IPS-11a (cell line): Measurements from ENCODE around the gene ZNF316.
"Not testable (repeated sequence)": the region's sequence is repeated elsewhere in the genome, so short reads cannot be mapped to it uniquely, and the experiment has no call there.

Source experiments
- H3K4me3 ChIP-seq: one replicate; pipeline ENCODE4 v1.5.1; 2013; ENCODE audit warnings: low read depth, low read length, control low read depth

The ZNF316 gene

DNA sequence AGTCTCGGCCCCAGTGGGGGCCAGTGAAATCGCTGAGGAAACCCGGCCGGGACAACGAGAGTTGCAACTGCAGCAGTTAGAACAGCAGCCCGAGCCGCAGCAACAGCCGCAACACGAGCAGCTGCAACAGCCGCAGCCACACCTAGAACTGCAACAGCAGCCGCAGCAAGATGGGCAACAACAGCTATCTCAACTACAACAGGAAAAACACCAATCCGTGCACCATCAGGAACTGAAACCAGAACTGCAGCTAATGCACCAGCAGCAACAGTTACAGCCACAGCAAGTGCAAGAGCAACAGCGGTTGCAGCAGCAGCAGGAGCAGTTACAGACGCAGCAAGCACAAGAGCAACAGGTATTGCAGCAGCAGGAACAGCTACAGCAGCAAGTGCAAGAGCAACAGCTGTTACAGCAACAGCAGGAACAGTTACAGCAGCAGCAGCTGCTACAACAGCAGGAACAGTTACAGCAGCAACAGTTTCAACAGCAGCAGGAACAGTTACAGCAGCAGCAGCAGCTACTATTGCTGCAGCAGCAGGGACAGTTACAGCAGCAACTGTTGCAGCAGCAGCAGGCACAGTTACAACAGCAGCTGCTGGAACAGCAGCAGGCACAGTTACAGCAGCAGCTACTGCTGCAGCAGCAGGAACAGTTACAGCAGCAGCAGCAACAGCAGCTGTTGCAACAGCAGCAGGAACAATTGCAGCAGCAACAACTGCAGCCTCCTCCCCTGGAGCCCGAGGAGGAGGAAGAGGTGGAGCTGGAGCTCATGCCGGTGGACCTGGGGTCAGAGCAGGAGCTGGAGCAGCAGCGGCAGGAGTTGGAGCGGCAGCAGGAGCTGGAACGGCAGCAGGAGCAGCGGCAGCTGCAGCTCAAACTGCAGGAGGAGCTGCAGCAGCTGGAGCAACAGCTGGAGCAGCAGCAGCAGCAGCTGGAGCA is 15.7 kb upstream of the ZNF316 start:
- no peak overlapping the region for H3K4me3 ChIP-seq

DNA sequence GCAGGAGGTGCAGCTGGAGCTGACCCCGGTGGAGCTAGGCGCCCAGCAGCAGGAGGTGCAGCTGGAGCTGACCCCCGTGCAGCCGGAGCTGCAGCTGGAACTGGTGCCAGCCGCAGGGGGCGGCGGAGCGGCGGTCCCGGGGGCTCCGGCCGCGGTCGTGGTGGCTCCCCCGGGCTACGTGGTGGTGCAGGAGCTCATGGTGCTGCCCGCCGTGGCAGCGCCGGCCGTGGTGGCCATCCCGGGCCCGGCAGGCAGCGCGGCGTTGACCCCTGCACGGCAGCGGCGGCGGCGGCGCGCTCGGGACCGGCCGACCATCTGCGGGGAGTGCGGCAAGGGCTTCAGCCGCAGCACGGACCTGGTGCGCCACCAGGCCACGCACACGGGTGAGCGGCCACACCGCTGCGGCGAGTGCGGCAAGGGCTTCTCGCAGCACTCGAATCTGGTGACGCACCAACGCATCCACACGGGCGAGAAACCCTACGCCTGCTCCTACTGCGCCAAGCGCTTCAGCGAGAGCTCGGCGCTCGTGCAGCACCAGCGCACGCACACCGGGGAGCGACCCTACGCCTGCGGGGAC is 14.9 kb upstream of the ZNF316 start:
- H3K4me3 ChIP-seq = no peak overlapping the region

DNA sequence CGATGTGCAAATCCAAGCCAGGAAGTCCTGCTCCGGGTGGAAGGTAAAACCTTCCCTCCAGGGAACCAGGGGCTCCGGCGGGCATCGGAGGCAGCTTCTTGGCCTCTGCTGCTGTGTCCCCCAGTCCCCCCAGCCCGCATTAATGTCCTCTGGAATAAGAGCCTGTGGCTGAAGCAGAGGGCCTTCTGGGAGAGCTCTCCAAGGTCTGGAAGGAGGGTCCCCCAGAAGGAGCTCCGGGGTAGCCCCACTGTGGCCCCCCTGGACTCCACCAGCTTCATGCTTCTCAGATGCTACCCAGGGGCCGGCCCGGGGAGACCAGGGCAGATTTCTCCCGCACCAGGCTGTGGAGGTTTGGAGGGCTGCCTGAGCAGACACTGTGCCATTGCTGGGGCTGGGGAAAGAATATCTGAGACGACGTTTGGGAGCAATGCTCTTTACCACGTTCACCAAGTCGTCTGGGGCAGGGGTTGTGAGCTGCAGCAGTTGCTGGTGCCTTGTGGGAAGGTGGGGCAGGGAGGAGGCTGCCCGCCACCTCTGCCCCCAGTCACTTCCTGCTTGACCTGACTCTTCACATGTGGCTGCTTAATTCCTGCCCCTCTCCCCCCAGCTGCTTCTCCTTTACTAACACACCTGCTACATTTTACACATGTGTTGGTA is 13.4 kb upstream of the ZNF316 start:
- H3K4me3 ChIP-seq = no peak overlapping the region

DNA sequence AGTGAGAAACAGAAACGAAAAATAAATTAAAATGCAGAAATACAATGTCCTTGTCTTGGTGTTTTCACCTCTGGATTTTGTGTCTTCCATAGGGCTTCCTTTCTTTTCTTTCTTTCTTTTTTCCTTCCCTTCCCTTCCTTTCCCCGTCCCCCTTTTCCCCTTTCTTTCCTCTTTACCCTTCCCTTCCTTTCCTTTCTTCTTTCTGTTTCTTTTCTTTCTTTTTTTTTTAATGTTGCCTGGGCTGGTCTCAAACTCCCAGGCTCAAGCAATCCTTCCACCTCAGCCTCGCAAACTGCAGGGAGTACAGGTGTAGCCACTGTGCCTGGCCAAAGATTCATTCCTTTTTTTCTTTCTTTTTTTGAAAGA is 12.9 kb upstream of the ZNF316 start:
- no peak overlapping the region for H3K4me3 ChIP-seq

DNA sequence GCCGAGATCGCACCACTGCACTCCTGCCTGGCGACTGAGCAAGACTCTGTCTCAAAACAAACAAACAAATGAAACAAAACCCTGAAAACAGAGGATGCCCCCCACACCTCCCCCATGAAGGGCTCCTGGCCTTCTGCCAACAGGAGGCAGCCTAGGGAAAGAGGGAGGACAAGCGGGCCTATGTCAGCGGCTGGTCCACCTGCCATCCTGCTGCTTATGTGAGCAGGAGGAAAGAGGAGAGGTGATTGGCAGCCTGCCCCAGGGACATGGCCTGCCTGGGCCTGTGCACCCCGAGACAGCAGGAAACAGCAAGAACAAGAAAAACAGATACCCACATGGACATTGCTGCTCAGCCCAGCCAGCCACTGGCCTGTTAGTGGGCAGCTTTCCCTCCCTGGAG is 9.1 kb upstream of the ZNF316 start:
- H3K4me3 ChIP-seq = no peak overlapping the region

DNA sequence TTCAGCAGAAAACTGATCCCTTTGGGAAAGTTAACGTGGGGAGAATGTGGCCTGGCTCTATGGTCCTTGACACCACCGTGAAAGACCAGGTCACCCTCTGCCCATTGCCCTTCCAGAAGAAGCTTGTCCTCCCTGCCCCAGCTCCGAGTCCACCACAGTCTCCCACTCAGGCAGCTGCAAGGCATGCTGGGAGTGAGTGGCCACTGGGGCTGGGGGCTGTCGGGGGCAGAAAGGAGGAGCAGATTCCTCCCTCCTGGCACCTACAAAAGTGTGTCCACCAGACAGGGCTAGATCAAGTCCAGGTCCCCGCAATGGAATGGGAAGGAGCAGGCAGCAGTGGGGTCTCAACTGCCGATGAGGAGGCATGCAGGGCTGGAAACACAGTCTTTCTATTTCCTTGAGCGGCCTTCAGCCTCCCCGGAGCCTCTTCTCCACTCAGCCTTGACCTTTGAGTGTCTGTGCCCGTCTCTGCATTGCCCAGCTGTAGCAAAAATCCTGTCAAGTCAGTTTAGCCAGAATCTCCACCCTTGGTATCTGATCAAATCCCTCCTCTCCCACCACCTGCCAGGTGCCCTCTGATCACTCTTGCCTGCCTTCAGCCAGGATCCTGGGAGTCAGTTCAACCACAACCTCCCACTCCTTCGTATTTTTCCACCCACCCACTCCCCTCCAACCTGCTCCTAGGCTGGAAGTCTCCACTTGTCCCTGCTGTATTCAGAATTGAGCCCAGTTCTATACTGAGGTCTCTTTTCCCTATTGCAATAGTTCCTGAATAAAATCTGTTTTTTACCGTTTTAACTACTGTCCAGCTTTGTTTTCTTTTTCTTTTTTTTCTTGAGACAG is 6.9 kb upstream of the ZNF316 start:
- H3K4me3 ChIP-seq = no peak overlapping the region

DNA sequence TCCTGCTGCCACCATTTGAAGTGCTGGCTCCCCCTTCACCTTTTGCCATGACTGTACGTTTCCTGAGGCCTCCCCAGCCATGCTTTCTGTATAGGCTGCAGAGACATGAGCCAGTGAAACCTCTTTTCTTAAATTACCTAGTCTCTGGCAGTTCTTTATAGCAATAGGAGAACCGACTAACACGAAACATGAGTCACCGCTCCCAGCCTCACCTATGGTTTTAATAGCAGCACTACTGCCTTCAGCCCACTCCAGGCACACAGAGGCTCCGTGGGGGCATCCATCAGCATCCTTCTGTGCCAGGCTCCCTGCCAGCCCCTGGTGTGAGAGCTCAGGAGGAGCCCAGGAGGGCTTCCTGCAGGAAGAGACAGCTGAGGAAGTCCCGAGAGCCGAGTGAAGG is 5.5 kb upstream of the ZNF316 start:
- H3K4me3 ChIP-seq = no peak overlapping the region

DNA sequence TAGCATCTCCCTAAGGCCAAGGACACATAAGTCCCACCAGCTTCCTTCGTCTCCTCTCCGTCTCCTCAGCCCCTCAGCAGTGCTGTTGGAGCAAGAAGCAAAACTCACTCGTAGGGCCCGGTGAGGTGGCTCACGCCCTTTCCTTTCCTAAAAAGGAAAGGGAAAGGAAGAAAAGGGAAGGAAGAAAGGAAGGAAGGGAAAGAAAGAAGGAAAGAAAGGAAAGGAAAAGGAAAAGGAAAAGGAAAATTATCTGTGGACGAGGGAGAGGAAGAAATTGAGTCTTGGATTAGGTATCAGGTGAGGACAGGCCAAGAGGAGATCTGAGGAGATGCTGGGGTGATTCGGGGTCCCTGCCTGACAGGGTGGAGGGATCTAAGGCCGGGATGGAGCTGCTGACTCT is 3.1 kb upstream of the ZNF316 start:
- no peak overlapping the region for H3K4me3 ChIP-seq

DNA sequence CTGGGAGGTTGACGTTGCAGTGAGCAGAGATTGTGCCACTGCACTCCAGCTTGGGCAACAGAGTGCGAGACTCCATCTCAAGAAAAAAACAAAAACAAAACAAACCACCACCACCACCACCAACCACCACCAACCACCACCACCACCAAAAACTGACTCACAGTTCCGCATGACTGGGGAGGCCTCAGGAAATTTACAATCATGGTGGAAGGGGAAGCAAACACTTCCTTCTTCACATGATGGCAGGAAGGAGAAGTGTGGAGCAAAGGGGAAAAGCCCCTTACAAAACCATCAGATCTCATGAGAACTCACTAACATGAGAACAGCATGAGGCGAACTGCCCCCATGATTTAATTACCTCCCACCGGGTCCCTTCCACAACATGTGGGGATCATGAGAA is 2.1 kb upstream of the ZNF316 start:
- H3K4me3 ChIP-seq = not testable (repeated sequence)

DNA sequence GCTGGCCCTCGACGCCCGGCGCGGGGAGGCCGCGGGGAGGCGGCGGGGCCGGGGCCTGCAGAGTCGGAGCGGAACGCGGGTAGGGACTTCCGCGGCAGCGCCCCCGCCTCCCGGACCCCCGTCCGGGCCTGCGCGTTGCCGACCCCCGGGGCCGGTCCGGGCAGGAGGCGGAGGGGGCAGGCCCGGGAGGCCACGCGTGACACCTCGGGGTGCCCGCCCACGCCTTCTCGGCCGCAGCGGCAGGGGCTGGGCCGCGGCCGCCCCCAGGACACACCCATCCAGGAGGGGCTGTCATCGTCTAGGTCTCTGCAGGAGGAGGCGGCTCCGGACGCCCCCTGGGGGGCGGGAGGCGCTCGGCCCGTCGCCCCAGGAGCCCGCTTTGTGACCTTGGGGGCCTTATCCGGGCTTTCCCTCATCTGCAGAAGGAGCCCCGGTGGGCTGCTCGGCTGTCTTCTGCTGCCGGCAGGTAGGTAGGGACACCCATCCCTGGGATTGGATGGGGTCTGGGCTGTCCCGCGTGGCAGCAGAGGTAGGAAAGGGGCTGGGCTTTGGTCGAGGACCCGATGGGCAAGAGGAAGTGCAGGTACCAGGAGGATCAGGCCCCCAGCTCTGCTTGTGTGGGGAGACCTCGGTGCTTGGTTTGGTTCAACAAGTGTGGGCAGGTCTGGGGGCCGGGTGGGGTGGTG is 569 bp downstream of the ZNF316 start:
- H3K4me3 ChIP-seq = peak overlapping the region; percentile 48

DNA sequence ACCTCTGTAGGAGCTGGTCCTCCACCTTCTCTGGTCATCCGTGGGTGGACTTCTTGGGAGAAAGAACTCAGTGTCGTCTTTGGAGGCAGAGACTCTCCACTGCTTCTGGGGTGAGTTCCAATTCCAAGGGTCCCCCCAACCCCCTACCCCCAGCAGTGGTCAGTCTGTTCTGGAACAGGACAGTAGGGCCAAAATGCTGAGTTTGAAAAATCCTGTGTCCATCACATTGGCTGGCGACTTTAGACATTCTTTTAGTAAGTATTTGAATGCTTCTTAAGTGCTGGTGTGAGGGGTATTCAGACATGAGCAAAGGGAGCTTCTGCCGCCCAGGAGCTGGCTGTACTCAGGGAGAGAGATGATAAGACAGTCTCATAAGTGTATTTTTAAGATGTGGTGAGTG is 1.9 kb downstream of the ZNF316 start:
- H3K4me3 ChIP-seq = no peak overlapping the region

DNA sequence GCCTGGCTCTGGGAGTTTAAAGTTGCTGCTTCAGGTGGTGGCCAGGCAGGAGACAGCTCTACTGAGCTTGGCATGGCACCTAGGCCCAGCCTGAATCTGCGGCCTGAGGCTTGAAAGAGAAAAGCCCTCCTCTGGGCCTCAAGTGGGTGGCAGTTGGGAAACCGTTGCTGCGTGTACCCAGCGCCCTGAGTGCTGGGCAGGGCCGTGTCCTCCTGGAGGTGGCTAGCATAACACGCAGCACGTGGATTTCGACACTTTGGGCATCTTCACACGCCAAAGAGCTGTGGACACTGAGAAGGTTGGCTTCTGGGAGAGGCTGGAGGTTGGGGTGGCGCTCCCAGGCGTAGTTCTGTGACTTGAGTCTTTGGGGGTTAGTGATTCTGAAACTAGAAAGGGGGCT is 2.5 kb downstream of the ZNF316 start:
- H3K4me3 ChIP-seq = no peak overlapping the region

DNA sequence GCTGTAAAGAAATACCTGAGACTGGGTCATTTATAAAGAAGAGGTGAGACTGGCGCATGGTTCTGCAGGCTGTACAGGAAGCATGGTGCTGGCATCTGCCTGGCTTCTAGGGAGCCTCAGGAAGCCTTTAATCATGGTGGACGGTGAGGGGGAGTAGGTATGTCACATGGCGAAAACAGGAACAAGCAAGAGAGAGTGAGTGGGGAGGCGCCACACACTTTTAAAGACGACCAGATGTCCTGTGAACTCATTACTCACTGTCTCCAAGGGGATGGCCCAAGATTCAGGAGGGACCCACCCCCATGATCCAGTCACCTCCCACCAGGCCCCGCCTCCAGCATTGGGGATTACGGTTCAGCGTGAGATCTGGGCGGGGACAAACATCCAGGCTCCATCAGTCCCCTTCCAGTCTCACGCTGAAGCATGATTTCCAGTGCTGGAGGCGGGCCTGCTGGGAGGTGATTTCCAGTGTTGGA is 3.2 kb downstream of the ZNF316 start:
- no peak overlapping the region for H3K4me3 ChIP-seq

DNA sequence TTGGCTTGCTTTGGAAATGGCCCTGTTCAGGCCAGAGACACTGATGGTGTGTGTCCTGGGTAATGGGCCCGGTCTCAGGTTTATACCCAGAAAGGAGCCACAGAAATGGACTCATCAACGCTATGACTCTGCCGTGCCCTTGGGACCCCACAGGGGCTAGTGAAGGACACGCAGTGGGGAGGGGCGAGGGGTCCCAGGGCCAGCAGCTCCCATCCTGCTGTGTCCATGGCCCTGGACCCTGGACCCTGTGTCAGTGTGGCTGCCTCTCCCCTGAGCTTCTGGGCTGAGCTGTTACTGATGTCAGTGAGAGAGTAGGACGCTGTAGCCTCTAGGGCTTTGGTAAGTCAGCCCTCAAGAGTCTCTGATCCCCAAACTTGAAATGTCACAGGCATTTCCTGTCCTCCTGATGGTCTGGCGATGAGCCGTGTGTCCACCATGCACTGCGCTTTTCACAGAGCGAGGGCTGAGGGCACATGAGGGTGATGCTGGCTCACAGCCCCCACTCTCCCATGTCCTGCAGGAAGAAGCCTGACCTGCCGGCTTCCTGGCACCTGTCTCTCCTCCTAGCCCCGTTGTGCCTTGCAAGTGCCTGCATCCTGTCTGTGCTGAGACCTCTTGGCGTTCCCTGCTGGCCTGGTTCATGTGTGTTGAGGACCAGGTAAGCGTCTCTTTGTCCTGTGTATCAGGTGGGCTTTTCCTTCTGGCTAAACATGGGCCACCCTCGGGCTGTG is 4.4 kb downstream of the ZNF316 start:
- H3K4me3 ChIP-seq = no peak overlapping the region

DNA sequence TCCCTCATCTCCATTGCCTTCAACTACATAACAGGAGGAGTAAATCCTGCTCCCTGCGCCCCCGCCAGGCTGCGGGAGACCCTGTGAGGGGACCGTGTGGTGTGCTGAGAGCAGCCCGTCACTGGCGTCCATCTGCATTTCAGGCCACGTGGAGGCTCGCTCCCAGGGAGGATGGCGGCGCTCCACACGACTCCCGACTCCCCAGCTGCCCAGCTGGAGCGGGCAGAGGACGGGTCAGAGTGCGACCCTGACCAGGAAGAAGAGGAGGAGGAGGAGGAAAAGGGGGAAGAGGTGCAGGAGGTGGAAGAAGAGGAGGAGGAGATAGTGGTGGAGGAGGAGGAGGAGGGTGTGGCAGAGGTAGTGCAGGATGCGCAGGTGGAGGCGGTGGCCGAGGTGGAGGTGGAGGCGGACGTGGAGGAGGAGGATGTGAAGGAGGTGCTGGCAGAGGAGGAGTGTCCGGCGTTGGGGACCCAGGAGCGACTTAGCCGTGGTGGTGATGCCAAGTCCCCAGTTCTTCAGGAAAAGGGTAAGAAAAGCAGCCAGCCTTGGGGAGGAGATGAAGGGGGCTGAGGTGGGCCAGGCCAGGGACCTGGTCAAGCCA is 5.2 kb downstream of the ZNF316 start:
- no peak overlapping the region for H3K4me3 ChIP-seq

DNA sequence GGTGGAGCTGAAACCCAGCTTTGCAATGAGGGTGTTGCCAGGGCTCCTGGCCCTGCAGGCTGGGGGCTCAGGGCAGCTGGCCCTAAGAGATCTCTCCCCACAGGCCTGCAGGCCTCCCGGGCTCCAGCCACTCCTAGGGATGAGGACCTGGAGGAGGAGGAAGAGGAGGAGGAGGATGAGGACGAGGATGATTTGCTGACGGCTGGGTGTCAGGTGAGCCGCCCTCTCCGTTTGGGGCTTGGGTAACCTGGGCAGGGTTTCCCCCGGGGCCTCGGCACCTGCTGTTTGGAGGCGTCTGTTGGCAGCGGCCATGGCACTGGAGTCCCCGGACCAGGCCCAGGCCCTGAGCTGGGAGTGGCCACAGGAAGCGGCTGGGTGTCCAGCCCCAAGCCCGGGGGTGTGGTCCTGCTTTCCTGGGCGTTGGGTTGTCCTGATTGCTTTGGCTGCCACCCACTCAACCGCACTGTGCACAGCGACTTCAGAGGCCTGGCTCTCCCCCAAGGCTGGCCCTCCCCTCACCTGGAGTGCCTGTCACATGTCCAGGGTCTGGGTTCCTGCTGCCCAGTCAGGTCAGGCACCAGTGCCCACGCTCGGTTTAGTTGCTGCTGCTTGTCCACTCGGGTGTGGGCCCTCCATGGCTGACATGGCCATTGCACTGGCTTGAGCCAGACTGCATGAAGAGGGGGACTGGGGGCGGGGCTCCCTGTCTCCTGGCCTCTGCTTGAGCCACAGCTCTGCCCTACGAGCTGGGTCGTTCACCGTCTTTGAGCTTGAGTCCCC is 5.9 kb downstream of the ZNF316 start:
- no peak overlapping the region for H3K4me3 ChIP-seq

DNA sequence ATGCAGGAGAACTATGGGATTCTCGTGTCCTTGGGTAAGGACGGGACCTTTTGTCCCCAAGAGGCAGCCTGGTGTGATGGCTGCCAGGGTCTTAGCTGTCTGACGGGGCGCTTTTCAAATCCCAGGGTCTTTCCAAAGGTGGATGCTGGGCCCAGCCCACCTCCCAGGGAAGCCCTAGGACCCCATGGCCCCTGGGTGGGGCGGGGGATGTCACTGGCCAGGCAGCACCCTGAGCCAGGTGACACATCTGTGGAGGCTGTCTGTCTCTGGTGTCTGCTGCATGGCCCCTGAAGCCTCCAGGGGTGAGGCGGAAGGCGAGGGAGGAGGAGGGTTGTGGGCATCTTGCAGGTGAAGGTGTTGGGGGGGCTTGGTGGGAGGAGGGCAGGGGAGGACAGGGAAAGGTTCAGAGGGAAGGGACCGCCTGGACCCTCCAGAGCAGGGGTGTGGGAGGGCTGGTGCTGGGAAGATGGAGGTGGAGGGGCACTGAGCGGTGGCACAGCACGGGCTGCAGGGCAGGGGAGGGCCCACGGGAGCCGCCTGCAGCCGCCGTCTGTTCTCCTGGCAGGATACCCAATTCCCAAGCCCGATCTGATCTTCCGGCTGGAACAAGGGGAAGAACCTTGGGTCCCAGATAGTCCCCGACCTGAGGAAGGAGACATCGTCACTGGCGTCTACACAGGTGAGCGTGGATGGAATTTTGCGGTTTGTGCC is 7.0 kb downstream of the ZNF316 start:
- H3K4me3 ChIP-seq = no peak overlapping the region

DNA sequence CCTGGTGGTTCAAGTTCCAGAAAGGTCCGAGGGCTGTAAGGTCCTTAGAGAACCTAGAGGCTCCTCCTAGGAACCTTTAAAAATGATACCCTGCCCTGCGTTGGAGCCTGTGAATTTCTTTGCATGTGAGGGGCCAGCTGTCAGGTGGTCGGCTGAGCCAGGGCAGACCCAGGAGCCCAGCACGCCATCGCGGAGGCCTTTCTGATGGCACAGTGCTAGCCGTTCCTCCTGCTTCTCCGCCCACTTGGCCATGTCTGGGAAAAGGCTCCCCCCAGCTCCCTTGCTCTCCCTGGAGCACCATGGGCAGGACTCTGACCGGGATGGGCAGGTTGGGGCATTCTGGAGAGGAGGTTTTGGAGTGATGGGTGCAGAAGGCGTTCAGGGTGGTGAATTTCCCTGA is 7.6 kb downstream of the ZNF316 start:
- no peak overlapping the region for H3K4me3 ChIP-seq
